NCI-H345 treated with DMSO at 0.1 percent for 48 hours (cell line): Measurements from ENCODE around the gene CUEDC2.
A peak's percentile ranks its signal among the peaks of the same experiment; 100 is the strongest.

Source experiments
- DNase-seq: peaks from one replicate; lab custom pipeline; 2025; ENCODE audit not compliant: unreplicated experiment; lab: John Stamatoyannopoulos, UW

Gene CUEDC2

GRCh38 chr10:102425444-102425843 is 6.9 kb downstream of the CUEDC2 start:
- no peak for DNase-seq

GRCh38 chr10:102424916-102425315 is 7.5 kb downstream of the CUEDC2 start:
- no peak for DNase-seq

- DNase-seq, result no peak
Measured at GRCh38 chr10:102424145-102424544, 8.2 kb downstream of the CUEDC2 start.

GRCh38 chr10:102423372-102423968 is 8.9 kb downstream of the CUEDC2 start:
- no peak for DNase-seq

- DNase-seq, result no peak
Measured at GRCh38 chr10:102422545-102423129, 9.7 kb downstream of the CUEDC2 start.

GRCh38 chr10:102421757-102422512 is 10.4 kb downstream of the CUEDC2 start:
- DNase-seq, result no peak

- DNase-seq, result no peak
Measured at GRCh38 chr10:102421507-102421756, 10.9 kb downstream of the CUEDC2 start.

GRCh38 chr10:102420714-102421506 is 11.5 kb downstream of the CUEDC2 start, which contains the start of gene FBXL15:
TSS of gene FBXL15 (plus strand) at chr10:102420836. CDS start at chr10:102421130, 294 bp downstream.
- DNase-seq, result peak; percentile 83

GRCh38 chr10:102420181-102420713 is 12.1 kb downstream of the CUEDC2 start:
- no peak for DNase-seq

- peak; percentile 53 for DNase-seq
Measured at GRCh38 chr10:102419269-102420180, 12.8 kb downstream of the CUEDC2 start.

GRCh38 chr10:102418622-102419268 is 13.6 kb downstream of the CUEDC2 start, which contains the start of gene PSD:
TSS of gene PSD (minus strand) at chr10:102418785. CDS start at chr10:102417038, 1,747 bp downstream.
- DNase-seq, result peak; percentile 36

- no peak for DNase-seq
Measured at GRCh38 chr10:102416695-102417094, 15.7 kb downstream of the CUEDC2 start.

- no peak for DNase-seq
Measured at GRCh38 chr10:102416283-102416682, 16.1 kb downstream of the CUEDC2 start.

- no peak for DNase-seq
Measured at GRCh38 chr10:102414749-102415148, 17.6 kb downstream of the CUEDC2 start.

- DNase-seq, result no peak
Measured at GRCh38 chr10:102413806-102414561, 18.4 kb downstream of the CUEDC2 start.

GRCh38 chr10:102413053-102413705 is 19.2 kb downstream of the CUEDC2 start:
- DNase-seq, result peak; percentile 15

- DNase-seq, result no peak
Measured at GRCh38 chr10:102412293-102412692, 20.1 kb downstream of the CUEDC2 start.
